GM19193 (cell line): ENCODE results near the gene LIN28B.

Experiments used
- POLR2A ChIP-seq: IDR thresholded peaks from 4 replicates; pipeline ENCODE4 v1.6.1; 2011; ENCODE audit not compliant: insufficient read depth, insufficient read length; ENCODE audit errors: extremely low read depth

Gene LIN28B

DNA sequence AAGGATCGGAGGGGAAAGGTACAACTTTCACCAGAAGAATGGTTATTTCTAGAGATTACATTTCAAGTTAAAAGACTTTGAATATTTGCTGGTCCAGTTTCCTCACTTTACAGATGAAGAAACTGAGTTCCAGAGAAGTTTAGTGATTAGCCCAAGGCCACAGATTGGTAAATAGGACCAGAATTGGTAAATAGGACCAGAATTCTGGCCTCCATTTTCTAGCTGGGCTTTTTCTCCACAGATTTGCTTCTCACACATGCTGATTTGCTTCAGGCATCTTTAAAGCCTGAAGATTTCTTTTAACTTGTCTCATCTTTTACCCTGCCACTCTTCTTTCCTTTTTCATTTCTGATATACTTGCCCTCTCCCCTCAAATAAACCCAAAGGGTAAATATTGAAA lies 5.2 kb upstream of the LIN28B start:
- no peak for TF ChIP-seq POLR2A

DNA sequence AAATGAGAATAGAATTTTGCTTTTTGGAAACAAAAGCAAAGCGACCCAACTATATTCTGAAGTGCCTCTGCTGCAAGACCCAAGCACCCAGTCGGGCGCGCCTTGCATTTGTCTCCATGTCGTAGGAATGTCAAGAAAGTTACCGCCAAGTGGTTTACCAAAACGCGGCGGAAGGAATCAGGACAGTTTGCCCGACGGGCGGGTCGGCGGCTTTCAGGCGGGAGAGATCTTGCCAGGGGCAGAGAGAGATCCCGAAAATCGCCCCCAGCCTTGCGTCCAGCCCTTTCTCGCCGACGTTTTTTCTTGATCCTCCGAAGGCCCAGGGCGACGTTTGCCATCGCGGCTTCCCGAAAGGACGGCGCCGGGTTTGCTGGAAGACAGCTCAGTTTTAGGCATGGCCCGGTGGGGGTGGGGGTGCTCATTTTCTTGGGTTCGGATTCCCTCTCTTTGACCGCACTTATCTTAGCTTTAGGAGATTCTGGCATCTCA lies 4.0 kb upstream of the LIN28B start:
- TF ChIP-seq POLR2A = no peak

DNA sequence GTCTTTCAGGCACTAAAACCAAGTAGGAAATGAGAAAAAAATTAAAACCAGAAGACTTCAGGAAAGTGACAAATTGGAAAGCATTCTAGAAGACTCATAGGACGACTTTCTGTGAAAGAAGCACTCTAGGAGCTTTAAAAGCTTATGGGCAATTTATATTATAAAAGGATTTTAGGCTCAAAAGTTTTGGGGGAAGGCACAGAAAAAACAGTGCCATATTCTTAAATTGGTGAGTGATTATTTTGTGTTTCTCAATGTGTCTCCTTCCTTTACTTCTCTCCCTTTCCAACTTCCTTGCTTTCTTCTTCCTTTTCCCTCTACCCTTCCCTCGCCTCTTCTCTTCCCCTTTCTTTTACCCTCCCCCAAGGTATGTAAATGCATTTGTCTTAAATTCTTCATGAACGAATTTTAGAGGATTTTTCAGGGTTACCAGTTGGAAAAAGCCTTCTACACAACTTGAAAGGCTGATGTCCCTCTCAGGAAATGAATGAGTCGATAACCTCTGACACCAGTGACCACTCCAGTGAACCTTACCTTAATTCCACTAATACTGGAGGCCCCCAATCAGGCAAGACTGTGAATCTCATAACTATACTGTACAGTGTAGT lies 2.6 kb upstream of the LIN28B start:
- TF ChIP-seq POLR2A = no peak

DNA sequence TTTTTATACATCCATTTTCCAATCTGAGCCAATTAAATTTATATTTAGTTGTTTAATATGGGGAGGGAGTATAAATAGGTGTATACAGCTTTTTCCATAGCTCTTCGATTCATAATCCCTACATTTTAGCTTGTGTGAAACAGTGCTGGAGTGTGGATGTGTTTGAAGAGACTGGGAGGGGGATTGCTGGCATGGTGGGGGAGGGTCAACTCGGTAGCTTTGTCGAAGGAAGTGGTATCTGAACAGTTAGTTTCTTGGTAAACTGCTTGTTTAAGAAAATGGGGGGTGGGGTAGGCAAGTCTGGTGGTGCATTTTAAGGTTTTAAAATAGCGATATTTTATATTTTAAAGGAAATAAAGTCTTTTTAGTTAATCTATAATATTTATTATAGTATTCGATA lies 1.4 kb upstream of the LIN28B start:
- no peak for TF ChIP-seq POLR2A

DNA sequence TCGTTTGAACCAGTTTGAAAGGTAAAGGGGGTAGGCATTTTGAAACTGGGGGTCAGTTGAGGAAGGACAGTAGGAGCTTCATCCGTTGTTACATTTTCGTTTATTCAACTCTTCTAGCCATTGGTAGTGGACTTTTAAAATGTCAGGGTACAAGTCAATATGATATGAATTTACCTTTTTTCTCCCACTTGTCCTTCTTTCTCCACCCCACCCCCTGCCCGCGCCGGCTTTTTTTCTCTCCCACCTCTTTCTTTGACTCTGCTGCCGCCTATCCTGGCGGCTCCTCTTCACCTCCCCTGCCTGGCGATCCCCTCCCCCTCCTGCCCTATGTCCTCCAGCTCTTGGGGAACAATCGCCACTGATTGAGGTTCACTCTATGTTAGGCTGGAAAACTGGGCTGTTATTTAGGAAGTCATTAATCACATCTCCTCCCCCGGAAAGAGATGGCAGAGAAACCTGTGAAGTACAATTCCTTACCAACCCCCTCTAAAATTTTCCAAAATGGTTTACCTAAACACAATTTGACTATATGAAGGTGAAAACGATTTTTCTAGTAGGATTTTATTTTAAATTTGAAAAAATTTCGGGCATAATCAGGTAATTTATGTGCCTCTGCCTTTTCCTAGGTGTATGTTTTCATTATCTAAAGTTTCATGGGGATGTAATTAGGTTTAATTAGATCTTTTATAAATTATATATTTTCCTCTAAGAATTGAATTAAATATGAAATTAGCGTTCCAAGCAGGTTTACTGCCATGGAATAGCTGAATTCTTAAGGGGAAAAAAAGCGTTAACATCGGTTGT lies 778 bp upstream of the LIN28B start:
- no peak for TF ChIP-seq POLR2A

DNA sequence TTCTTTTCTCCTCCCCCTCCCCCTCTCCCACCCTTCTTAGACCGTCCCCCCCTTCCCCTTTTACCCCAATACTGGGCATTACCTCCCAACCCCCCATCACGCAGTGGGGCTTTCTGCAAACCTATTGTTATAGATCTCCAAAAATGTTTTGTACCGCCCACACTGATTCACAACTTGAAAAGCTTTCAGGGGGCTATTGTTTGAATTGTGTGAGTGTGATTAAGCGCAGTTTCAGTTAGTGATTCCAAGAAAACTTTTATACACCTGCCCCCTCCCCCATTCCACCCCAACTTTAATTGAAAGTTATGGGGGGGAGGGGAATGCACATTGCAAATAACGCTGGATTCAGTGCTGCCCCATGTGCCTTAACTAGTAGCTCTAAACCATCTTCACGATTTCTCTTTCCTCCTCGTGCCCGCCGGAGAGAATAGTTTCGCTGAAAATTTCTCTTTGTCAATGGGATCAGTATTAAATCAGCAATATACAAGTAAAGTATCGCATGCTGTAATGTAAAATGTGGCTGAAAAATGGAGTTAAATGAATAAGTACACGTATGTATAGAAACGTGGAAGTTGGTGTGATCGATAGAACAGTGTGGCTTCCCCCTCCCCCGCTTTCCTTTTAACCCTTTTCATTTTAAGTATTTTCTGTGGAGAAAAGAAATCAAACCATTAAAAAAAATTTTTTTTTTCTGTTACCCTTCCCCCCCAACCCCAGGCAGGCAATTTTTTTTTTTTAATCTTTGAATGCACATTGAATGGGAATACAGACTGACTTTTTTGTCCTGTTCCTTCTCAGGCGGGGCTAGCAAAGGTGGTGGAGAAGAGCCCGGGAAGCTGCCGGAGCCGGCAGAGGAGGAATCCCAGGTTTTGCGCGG lies 632 bp downstream of the LIN28B start:
- TF ChIP-seq POLR2A = no peak

DNA sequence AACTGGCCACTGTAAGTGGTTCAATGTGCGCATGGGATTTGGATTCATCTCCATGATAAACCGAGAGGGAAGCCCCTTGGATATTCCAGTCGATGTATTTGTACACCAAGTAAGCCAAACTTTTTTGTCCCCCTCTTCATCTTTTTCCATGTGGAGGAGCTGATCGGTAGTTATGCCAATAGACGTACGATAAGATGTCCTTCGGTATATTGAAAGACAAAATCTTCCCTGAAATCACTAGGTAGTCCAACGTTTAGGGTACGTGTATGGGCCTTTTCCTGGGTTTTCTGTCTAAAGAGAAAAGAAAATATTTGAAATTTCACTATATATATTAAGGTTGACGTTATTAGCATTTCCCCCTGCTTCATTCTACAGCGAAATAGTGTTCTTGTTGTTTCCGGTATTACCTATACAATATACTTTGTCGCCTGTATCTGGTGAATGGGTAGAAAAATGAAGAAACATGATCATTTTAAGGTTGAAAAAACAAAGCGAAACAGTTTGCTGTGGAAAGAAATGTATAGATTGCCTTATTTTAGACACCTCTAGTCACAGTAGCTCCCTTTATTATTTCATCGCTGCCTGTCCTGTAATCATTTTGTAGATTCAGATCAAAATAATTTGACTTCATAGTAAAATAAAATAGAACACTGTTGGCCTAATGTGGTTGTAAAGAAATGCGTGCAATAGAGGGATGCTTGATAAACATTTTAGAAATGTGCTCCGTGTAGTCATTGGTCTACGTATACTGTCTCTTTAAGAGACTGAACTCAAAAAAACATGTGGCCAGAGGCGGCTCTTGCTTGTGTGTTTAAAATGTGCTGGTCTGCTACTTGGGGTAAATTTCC lies 1.5 kb downstream of the LIN28B start:
- no peak for TF ChIP-seq POLR2A

DNA sequence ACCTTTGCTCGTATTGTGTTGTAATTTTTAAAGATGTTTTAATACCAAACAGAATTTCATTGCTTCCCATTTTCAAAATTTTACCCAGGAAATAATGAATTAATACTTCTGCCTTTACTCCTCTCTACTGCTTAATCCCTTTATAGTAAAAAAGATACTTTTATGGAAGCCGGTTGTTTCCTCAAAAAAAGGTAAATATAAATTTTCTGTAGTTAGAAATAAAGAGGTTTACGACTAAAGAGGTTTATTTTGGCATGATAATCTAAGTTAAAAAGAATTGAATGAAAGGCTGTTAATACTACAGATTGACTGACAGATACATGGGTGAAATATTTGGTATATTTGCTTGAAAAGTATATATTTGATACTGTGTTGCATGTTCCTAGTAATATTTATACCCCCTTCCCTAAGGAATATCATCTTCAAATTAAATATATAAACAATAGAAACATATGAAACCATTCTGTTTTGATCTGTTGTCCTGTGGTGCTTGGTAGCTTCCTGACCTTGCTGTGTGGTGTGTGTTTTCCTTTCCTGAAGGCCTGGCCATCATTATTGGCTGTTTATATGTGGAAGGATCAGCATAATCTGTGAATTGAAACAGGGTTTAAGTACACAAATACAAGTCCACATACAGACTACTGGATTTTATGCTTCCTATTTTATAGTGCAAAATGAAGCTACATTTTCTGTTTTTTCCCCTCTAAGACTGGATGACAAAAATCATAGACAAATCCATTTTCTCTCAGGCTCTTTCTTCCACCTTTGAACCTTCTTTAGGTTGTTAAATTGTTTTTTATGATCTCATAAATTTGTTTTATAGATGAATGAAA lies 2.3 kb downstream of the LIN28B start:
- TF ChIP-seq POLR2A = no peak

DNA sequence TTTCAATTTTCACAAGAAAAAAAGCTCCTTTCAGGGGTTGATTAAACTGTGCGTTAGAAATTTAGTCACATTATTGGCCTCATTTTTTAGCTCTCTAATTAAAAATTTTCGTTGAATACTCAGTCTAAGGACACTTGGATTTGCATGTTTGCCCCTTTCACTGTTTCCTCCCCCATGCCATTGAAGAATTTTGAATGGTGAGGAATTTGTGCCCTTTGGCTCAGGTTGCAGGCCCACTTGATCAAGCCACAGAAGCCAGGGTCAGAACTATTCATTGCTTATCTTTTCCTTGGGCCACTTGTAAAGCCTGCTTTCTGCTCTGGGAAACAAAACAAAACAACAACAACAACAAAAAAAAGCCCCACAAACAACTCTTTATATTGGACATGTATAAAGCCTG lies 12.2 kb downstream of the LIN28B start:
- no peak for TF ChIP-seq POLR2A

DNA sequence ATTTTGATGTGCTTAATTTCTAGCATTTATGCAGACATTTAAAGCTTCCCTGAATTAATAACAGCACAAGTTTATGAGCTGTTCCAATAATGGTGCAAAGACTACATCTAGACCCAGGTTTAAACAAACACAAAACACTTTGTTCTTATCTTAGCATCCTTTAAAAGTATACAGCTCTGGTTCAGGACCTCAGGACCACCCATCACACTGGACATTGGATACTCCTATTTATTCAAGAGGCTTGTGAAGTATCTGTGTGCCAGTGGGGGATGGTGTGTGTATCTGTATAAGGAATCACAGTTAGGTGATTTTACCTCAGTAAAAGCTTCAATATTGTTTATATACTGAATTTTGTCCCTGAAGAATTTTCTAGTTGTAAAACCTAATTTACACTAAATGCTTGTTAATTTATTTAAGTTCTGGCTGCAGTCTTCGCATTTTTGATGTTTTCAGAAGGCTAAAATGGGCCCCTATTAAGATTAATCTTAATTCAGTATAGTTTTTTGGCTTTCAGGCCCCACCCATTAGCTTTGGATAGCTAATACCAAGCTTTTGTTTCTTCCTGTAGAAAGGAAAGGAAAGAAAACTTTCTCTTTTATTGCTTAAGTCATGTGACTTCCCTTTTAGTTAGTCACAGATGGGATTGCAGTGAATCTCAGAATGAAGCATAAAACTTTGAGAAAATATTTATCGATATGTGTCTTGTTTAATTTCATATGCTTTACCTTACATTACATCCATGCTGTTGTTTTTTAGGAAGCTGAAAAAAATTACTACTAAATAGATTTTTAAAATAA lies 13.1 kb downstream of the LIN28B start:
- no peak for TF ChIP-seq POLR2A

DNA sequence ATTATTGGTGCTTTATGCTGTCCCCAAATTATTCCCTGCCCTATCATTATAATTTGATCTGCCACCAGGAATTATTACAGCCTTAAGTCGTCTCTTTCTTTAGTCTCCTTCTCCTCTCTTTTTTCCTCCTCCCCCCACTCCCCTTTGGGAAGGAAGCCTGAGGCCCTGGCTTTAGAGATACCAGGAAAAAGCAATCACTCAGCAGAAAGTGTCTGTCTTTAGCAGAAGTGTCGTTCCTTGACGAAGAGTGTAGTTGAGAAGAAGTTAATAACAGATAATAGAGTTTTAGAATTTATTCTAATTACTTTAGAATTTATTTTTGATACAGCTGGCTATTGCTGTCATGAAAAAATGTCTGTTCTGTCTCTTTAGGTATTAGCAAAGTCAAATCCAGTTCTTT lies 16.5 kb downstream of the LIN28B start:
- no peak for TF ChIP-seq POLR2A

DNA sequence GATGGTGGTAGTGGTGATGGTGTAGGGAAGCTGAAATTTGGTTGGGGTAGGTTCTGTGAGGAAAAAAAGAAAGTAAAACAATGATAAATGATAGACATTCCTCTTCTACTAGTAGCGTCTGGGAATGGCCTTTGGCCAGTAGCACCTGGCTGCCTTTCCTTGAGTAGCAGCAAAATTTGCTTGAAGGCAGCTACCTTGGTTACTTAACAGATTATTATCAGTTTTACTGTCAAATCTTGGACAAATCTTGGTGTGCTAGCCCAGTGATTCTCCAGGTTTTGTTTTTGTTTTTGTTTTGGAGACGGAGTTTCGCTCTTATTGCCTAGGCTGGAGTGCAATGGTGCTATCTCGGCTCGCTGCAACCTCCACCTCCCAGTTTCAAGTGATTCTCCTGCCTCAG lies 26.4 kb downstream of the LIN28B start:
- TF ChIP-seq POLR2A = no peak

DNA sequence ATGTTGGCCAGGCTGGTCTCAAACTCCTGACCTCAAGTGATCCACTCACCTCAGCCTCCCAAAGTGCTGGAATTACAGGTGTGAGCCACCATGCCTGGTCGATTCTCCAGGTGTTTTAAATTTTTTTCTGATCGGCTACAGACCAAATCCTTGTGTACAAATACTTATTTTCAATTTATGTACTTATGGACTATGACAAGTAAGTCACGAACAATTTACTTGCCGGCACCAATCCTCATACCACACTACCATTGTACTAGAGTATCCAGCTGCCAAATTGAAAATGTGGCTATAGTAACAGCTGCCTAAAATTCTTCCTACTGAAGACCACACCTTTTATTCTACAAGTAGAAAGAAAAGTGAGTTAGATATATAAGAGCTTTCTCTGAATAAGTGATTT lies 26.9 kb downstream of the LIN28B start:
- TF ChIP-seq POLR2A = no peak

DNA sequence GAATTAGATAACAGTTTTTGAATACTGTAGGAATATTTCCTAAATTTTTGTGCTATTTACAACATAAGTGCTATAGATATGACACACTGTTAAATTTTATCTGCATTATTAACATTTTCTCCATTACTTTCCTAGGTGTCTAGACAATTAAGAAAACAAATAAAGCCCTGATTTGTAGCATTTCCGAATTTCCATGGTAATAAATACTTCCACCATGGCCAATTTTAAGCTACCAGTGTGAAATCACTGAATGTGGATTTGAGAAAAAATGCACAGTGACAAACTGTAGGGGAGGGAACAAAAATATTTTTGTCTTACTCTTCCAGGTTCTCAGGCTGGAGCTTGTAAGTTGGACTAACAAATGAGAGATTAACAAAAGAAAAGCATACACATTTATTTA lies 27.9 kb downstream of the LIN28B start:
- no peak for TF ChIP-seq POLR2A

DNA sequence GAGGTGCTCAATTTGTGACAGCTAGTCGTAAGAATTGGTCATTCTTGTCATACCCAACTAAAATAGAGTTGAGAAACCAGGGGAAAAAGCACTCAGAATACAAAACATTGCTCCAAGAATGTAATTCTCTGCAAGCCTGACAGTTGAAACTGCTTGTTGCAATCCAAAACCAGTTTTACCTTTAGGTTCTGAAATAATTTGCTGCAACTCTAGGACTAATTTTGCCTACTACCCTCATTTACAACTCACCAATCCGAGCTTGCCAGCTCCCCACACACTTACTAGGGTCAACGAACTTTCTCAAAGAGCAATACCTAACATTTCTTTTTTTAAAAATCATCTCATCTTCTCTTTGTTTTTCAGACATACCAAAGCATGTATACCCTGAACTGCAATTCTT lies 29.7 kb downstream of the LIN28B start:
- no peak for TF ChIP-seq POLR2A
